HG03108 (cell line): ENCODE results near the gene CREB3L1.
"Not testable (repeated sequence)": the region's sequence is repeated elsewhere in the genome, so short reads cannot be mapped to it uniquely, and the experiment has no call there.

ENCODE experiments used
- ATAC-seq: cut with Tn5 transposase; IDR thresholded peaks from one replicate; pipeline ENCODE4 v1.9.1; 2021; ENCODE audit warnings: moderate library complexity; ENCODE audit not compliant: unreplicated experiment

Gene CREB3L1

DNA sequence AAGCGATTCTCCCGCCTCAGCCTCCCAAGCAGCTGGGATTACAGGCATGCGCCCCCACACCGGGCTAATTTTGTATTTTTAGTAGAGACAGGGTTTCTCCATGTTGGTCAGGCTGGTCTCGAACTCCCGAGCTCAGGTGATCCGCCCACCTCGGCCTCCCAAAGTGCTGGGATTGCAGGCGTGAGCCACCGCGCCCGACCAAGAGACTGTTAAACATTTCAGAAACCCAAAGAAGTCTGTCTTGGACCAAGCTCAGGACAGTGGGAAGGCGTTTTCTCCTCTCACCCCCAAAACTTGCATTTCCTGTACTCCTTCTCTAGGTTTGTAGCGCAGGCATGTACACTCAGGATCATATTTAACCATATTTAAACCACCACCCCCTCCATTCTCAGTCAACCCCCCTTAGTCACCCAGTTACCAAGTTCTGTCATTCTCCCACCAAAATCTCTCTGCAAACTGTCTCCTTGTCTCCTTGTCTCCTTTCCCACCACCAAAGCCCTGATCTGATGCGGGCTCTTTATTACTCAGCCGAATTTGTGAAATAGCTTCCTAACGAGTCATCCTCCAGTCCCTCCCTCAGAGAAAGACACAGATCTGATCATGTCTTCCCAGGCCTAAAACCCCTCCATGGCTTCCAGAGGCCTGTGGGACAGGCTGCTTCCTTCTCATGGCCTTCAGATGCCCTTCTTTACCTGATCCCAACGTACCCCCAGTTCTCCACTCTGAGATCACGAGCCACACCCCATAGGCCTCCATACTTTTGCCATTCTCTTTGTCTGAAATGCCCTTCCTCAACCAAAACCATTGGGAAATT is 29.0 kb upstream of the CREB3L1 start:
- no peak for ATAC-seq

DNA sequence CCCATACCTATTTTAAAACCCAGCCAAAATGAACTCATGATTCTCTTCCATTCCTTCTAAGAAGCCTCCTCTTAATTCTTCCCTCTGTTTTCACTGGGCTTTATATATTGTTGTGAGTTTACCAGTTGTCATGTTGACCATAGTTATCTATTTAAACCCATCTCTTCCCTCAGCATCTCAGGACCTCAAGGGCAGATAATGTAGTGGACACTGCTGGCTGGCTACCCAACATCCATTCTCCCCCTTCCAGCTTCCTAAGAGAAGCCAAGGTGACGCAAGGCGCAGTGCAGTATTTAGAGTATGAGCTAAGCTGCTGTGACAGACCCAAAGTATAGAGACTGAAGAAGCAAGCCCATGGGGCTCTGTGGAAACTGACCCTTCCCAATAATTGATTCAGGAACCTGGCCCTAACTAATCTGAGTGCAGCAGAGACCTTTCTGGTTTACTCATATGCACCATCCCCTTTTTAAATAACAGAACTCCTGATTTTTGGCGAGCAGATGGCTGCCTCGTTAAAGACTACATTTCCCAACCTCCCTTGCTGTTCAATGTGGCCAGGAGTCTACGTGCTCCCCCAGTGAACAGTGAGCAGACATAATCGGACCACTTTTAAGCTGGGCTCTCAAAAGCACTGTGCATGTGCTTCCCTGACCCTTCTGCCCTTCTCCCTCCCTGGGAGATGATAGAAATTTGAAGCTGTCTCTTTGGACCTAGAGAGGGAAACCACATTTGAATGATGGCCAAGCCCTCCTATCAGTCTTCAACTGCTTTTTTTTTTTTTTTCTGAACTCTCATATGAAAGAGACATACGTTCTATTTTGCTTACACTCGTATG is 28.1 kb upstream of the CREB3L1 start:
- no peak for ATAC-seq

DNA sequence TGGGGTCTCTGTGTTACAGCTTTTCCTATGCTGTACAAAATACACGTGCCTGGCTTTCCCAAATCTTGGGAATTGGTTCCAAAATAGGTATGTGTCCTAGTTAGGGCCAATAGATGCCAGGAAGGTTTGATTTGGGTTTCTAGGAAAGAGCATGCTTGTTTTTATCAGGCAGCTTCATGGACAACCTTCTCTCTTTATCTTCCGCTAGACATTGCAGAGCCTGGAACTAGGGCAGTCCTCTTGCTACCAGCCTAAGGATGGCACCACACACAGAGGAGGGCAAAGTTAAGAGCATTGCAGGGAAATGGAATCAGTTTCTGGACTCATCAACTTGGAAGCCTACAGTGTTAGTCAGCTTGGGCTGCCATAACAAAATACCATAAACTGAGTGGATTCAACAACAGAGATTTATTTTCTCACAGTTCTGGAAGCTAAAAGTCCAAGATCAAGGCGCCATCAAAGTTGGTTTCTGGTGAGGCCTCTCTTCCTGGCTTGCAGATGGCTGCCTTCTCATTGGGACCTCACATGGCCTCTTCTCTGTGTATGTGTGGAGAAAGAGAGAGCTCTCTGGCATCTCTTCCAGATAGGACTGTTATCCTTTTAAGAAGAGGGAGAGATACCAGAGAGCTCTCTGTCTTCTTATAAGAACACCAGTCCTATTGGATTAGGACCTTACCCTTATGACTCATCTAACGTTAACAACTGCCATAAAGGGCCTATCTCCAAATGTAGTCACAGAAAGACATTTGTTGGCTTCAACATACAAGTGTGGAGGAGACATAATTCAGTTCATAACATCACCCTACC is 27.3 kb upstream of the CREB3L1 start:
- no peak for ATAC-seq

DNA sequence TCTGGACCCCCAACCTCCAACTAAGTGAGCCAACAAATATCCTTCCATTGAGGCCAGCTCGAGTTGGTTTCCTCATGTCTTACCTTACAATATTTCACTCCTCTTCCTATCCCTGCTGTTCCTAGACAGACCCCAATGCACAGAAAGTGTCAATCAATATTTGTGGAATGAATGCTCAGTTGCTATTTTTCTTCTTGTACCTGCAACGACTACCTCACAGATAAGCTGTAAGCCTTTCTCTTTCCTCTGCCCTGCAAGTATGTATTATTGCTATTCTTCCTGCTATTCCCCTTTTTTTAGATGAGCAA is 26.8 kb upstream of the CREB3L1 start:
- ATAC-seq: no peak

DNA sequence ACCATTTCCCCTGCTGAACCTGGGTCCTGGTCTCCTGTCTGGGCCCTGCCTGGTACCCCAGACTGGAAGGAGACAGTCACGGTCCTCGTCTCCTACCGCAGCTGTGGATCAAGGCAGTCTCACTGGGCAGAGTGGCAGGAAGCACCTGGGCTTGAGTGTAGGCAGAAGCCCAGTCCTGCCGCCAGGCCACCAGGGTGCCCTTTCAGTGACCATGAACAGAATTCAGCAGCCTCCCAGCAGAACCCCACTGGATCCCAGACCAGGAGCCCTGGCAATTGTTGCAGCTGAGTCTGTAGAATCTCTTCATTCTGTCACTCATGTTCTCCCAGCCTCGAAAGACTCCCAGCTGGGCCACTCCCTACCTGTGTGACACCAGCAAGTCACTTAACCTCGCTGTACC is 25.5 kb upstream of the CREB3L1 start:
- ATAC-seq: no peak

DNA sequence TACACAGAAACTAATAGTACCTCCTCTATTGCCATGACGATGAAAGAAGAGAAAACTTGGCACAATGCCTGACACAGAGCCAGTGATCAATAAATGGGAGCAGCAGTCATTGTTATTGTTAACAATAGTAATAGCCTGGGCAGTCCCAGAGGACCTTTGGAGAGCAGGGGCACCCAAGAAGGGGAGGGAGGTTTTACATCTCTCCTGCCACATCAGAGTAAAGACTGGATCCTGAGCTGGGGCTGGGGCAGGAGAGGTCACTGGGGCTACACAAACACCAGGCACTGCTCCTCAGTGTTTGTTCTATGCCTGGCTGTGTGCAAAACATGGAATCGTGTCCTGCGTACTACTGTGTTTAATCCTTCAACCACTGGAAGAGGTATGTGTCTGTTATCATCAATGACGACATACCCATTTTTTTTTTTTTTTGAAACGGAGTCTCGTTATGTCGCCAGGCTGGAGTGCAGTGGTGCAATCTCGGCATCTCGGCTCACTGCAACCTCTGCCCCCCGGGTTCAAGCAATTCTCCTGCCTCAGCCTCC is 25.0 kb upstream of the CREB3L1 start:
- ATAC-seq: no peak

DNA sequence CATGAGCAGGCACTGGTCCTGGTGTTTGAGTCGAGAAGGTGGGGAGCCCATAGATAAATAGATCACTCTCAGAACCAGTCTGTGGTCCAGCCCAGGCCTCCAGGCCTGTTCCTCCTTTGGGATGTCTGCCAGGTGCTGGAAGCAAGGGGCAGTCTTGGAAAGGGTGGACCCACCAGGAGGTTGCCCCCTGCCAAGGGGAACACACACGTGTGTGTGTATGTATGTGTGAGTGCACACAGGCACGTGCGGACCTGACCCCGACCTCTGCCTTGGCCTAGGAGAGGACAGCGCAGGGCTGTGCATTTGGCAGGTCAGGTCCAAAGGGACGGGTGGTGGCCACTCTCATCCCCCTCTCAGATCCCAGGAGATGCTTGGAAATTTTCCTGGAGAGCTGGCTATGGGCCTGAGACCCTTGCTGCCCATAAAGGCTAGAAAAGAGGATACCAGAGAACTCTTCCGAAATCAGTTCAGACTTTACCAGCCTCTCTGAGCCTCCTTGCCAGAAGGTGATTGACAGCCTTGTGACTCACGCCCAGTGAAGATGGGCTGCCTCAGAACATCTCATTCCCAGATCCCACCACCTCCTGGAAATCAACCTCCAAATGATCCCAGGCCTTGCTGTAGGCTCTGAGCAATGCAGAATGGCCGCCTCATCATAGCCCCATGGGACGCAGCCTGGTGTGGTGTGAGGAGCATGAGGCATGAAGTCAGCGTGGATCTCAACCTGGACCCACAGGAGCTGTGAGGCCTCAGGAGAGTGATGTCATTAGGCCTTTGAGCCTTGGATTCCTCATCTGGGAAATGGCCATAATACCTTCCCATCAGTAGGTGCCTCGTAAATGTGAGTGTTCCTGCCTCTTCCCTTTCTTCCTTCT is 24.0 kb upstream of the CREB3L1 start:
- ATAC-seq: no peak

DNA sequence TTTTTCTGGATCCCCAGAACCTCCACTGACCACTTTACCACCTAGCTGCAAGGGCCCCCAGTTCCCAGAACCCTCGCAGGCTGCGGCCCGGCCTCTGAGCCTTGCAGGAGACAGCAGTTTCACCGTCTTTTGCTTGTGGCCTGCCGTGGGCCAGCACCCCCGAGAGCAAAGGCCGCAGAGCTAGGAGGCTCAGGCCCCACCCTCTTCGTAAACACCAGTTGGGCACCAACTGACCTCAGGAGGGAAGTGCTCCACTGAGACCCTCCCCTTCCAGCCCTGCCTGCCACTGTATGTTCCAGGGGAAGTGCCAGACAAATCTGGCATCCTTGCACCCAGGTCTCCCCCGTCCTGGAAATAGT is 23.4 kb upstream of the CREB3L1 start:
- ATAC-seq: no peak

DNA sequence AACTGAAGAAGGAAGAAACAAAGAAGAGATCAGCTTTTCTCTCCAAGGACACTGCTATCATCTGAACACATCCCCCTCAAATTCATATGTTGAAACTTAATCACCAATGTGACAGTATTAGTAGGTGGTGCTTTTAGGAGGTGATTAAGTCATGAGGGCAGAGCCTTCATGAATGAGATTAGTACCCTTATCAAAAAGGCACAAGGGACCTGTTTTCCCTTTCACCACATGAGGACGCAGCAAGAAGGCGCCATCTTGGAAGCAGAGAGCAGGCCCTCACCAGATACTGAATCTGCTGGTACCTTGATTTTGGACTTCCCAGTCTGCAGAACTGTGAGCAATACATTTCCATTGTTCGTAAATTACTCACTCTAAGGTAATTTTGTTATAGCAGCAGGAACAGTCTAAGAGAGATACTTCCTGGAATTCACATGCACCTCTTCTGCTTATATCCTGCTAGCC is 20.9 kb upstream of the CREB3L1 start:
- ATAC-seq: no peak

DNA sequence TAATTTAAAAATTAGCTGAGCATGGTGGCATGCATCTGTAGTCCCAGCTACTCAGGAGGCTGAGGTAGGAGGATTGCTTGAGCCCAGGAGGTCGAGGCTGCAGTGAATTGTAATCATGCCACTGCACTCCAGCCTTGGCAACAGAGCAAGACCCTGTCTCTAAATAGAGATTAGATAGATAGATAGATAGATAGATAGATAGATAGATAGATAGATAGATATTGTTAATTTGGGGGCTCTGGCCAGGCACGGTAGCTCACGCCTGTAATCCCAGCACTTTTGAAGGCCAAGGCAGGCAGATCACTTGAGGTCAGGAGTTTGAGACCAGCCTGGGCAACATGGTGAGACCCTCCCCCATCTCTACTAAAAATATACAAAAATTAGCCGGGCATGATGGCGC is 18.1 kb upstream of the CREB3L1 start:
- ATAC-seq: not testable (repeated sequence)

DNA sequence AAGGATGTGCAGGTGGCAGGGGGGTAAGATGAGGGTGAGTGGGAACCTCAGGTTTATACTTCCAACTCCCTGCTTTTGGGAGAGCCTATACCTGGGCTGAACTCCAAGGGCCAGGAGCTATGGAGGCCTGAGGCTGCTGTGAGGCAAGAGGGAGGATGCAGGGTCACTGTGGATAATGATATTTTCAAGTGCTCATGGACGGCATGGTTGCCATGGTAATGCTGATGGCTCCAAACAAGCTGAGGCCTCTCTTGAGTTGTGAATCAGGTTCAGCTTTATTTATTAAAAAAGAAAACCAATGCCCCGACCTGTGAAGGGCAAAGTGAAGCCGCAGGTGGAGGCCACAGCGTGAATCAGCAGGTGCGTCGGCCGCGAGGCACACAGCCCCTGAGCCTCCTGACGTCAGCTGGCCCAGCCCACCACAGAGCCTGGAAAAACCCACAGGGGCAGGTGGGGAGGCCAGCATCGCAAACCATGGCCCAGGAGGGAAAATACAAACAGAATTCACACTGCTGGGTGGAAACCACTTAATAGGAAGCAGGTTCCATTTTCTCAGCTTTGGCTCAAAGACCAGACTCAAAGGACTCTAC is 17.4 kb upstream of the CREB3L1 start:
- ATAC-seq: no peak

DNA sequence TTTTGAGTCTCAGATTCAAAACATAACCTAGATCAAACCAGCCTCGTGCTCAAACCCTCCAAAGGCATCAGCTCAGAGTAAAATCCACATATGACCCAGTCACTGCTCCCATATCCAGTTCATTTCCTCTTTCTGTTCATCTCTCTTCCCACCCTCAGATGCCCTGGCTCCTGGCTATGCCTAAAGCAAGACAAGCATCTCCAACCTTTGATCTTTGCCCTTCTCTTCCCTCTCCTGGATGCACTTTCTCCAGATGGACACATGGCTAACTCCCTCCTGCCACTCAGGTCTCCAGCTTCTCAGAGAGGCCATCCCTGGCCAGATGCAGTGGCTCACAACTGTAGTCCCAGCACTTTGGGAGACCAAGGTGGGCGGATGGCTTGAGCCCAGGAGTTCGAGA is 14.3 kb upstream of the CREB3L1 start:
- no peak for ATAC-seq

DNA sequence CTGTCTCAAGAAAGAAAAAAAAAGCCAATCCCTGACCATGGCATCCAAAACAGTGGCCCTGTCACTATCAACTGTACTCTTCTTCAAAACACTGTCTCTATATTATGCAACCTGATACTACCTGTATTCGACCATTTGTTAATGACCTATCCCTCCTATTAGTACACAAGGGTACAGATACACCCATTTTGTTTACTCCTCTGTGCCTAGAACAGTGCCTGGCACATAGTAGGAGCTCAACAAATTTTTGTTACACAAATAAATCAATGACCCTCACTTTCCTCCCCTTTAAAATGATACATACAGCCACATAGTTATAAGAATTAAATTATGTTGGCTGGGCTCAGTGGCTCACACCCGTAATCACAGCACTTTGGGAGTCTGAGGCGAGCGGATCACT is 13.4 kb upstream of the CREB3L1 start:
- ATAC-seq: no peak

DNA sequence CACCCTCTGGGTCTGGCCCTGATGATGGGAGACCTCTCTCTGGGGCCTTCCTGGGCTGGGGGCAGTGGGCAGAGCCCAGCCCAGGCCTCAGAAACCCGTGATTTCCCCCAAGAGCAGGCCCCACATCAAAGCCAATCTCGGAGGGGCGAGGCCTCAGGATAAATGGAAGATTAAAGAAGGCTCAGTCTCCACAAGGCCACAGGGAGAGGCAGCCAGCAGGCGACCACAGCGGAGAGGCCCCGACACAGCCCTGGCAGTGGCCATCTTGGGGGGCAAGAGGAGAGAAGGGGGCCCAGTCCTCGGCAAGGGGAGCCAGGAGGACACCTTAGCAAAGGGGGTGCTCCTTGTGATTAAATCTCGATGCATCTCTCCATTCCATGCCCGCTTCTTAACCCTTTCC is 12.5 kb upstream of the CREB3L1 start:
- ATAC-seq: no peak

DNA sequence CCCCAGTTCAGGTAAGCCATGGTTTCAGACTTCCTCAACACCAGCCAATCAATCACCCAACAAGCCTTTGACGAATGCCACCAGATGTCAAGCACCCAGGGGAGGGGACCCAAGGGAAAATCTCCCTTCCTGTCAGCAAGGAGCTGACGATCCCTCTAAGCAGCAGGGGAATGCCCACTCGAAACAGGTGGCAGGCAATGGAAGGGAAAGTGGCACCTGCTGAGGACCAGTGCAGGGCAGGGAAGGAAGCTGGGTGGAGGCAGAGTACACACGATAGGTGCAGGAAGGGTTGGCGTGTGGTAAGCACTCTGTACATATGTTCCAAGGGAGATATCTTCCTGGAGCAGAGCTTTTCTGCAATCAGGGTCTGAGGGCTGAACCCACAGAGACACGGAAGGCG is 11.7 kb upstream of the CREB3L1 start:
- ATAC-seq: no peak

DNA sequence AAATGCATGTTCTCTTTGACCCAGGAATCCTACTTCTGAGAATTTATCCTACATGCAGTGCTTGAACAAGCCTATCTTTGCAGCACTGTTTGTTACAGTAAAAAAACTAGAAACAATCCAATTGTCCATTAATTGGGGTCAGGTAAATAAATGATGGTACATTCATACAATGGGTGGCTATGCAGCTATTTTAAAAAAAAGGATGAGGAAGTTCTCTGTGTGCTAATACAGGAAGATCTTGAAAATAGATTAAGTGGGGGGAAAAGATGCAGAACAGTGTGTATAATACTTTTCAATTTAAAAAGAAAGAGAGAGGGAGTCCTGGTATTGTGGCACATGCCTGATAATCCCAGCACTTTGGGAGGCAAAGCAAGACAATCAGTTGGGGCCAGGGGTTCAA is 9.5 kb upstream of the CREB3L1 start:
- ATAC-seq: no peak

DNA sequence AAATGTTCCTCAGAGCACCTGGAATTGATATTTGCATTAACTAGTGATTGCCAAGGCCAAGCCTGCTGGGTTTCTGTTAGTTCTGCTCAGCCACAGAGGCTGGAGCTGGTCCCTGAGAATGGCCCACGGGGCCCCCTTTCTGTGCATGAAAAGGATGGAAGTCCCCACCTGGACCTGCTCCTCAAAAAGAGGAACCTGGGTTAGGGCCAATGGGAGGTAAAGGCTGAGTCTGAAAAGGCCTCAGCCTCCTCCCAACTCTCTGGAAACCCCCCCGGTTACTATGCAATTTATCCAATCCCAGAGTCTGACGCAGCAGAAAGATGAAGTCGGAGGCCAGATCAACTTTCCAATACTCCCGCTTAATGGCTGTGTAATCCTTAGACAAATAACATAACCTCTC is 6.8 kb upstream of the CREB3L1 start:
- no peak for ATAC-seq

DNA sequence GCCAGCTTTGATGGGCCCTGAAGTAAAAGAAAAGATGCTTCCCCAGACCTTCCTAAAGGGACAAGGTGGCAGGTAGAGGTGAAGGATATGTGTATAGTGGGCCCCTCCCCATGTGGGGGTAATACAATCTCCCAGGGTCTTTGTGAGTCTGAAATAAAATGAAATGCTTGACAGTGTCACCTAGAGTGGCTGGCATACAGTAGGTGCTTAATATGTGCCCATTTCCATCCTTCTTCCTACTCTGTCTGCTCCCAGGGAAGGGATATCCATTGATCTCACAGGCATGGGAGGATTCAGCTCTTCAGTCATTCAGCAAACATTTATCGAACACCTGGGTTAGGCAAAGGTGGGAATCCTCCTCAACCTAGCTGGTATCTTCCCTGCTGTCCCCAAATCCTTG is 6.1 kb upstream of the CREB3L1 start:
- ATAC-seq: no peak

DNA sequence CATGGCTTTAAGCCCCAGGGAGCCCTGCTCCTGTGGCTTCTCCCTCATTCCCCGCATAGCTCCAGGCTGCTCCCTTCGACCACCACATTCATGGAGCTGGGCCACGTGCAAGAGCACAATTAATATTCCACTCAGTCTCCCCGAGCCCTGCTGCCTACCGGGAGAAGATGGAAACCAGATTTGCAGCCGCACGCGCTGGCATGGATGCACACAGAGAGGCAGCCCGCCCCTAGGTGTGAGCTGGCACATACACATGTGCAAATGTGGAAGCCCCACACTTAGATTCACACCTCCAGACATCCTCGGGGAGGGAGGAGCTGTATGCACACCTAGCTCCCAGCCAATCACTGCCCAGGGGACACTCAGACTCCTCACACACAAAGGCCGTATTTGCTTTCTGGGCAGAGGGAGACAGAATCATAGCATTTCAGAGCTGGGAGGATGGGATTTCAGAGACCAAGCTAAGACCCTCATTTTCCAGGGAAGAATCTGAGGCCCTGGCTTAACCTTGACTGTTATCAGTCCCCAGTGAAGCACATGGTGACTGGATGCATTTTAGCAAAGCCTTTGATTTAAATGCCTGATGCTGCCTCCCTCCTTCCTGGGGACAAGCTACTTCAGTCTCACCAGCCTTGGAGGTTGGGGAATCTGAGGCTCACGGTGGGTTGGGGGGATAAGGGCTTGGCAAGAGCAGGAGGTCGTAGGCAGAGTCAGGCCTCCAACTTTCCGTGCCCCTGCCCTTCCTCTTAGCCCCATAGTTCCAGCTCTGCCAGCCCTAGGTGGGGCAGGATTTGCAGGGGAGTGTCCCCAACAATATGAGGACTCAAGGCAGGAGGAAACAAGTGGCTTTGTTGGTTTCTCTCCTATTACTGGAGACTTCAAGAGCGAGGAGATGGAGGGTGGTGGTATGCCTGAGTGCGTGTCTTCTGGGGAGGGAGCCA is 5.3 kb upstream of the CREB3L1 start:
- ATAC-seq: no peak
